HEK293T (cell line): ENCODE measurements around the gene LEUTX.

ENCODE experiments used
- CTCF ChIA-PET: fragments of 350-600 bp; formaldehyde crosslinking; extraction: SDS; loops from one replicate; lab custom pipeline; 2021; ENCODE audit warnings: antibody characterized with exemption, inconsistent platforms; lab: Yijun Ruan, JAX
- POLR2A ChIA-PET: fragments of 350-600 bp; formaldehyde crosslinking; extraction: SDS; loops from one replicate; lab custom pipeline; 2020; ENCODE audit warnings: antibody characterized with exemption, inconsistent platforms; lab: Yijun Ruan, JAX
- DNase-seq: peaks from one replicate; pipeline ENCODE4 v3.0.0; 2012; ENCODE audit warnings: mixed read lengths; ENCODE audit errors: extremely low spot score
- ARNT ChIP-seq: fragments of 450-650 bp; IDR thresholded peaks from 2 replicates; pipeline ENCODE4 v1.6.1; 2017; ENCODE audit warnings: mild to moderate bottlenecking
- BHLHE40 ChIP-seq: fragments of 450-650 bp; IDR thresholded peaks from 2 replicates; pipeline ENCODE4 v1.6.1; 2016; ENCODE audit warnings: mild to moderate bottlenecking, moderate library complexity, borderline replicate concordance
- CTBP1 ChIP-seq: fragments of 450-650 bp; IDR thresholded peaks from 2 replicates; pipeline ENCODE4 v1.6.1; 2016; ENCODE audit warnings: borderline replicate concordance
- ELF4 ChIP-seq: fragments of 450-650 bp; IDR thresholded peaks from 2 replicates; pipeline ENCODE4 v1.6.1; 2017; ENCODE audit warnings: antibody characterized with exemption
- FOXA1 ChIP-seq: fragments of 450-650 bp; IDR thresholded peaks from 2 replicates; pipeline ENCODE4 v1.6.1; 2016; ENCODE audit warnings: mild to moderate bottlenecking
- FOXK2 ChIP-seq: fragments of 450-650 bp; IDR thresholded peaks from 2 replicates; pipeline ENCODE4 v1.6.1; 2016; ENCODE audit warnings: mild to moderate bottlenecking
- FOXM1 ChIP-seq: fragments of 450-650 bp; IDR thresholded peaks from 2 replicates; pipeline ENCODE4 v1.6.1; 2017; ENCODE audit warnings: mild to moderate bottlenecking, borderline replicate concordance
- HDGF ChIP-seq: fragments of 450-650 bp; IDR thresholded peaks from 2 replicates; pipeline ENCODE4 v1.6.1; 2017; ENCODE audit warnings: antibody characterized with exemption, borderline replicate concordance
- L3MBTL2 ChIP-seq: fragments of 450-650 bp; conservative IDR thresholded peaks from 2 replicates; pipeline ENCODE4 v1.6.1; 2016; ENCODE audit warnings: mild to moderate bottlenecking
- LEF1 ChIP-seq: fragments of 450-650 bp; IDR thresholded peaks from 2 replicates; pipeline ENCODE4 v1.6.1; 2017; ENCODE audit warnings: mild to moderate bottlenecking, borderline replicate concordance
- NFRKB ChIP-seq: fragments of 450-650 bp; IDR thresholded peaks from 2 replicates; pipeline ENCODE4 v1.6.1; 2016; ENCODE audit warnings: mild to moderate bottlenecking, moderate library complexity
- PKNOX1 ChIP-seq: fragments of 450-650 bp; IDR thresholded peaks from 2 replicates; pipeline ENCODE4 v1.6.1; 2016
- SP1 ChIP-seq: fragments of 450-650 bp; IDR thresholded peaks from 2 replicates; pipeline ENCODE4 v1.6.1; 2017
- SUZ12 ChIP-seq: fragments of 450-650 bp; IDR thresholded peaks from 2 replicates; pipeline ENCODE4 v1.6.1; 2016; ENCODE audit warnings: mild to moderate bottlenecking
- TARDBP ChIP-seq: fragments of 450-650 bp; IDR thresholded peaks from 2 replicates; pipeline ENCODE4 v1.6.1; 2016
- ZNF384 ChIP-seq: fragments of 450-650 bp; IDR thresholded peaks from 2 replicates; pipeline ENCODE4 v1.6.1; 2016

Gene LEUTX

GRCh38 chr19:39830406-39830805 lies 51.8 kb downstream of the LEUTX start:
- POLR2A ChIA-PET, result no interaction called here
- no peak for DNase-seq
- CTCF ChIA-PET, result no interaction called here
- TF ChIP-seq BHLHE40, result no peak
- TF ChIP-seq NFRKB, result no peak
- no peak for TF ChIP-seq ELF4
- no peak for TF ChIP-seq ARNT
- no peak for TF ChIP-seq ZNF384
- TF ChIP-seq CTBP1, result no peak
- no peak for TF ChIP-seq FOXM1
- no peak for TF ChIP-seq L3MBTL2
- no peak for TF ChIP-seq PKNOX1
- no peak for TF ChIP-seq SP1
- TF ChIP-seq FOXA1, result no peak
- TF ChIP-seq LEF1, result no peak
- TF ChIP-seq FOXK2, result no peak
- TF ChIP-seq HDGF, result no peak
- TF ChIP-seq TARDBP, result no peak
- TF ChIP-seq SUZ12, result no peak

GRCh38 chr19:39830847-39831246 lies 52.2 kb downstream of the LEUTX start:
- CTCF ChIA-PET, result no interaction called here
- TF ChIP-seq NFRKB, result no peak
- no peak for TF ChIP-seq BHLHE40
- TF ChIP-seq TARDBP, result no peak
- TF ChIP-seq ELF4, result no peak
- TF ChIP-seq LEF1, result no peak
- TF ChIP-seq ZNF384, result no peak
- TF ChIP-seq HDGF, result no peak
- TF ChIP-seq ARNT, result no peak
- no peak for TF ChIP-seq PKNOX1
- no peak for TF ChIP-seq FOXA1
- no peak for TF ChIP-seq FOXM1
- TF ChIP-seq SUZ12, result no peak
- no peak for TF ChIP-seq SP1
- TF ChIP-seq FOXK2, result no peak
- no peak for TF ChIP-seq L3MBTL2
- no peak for TF ChIP-seq CTBP1
- DNase-seq, result no peak
- POLR2A ChIA-PET, result no interaction called here

GRCh38 chr19:39831679-39832078 lies 53.0 kb downstream of the LEUTX start:
- DNase-seq, result no peak
- POLR2A ChIA-PET, result no interaction called here
- TF ChIP-seq ELF4 (no peak), BHLHE40 (no peak), FOXA1 (no peak)
- CTCF ChIA-PET, result no interaction called here

GRCh38 chr19:39832341-39833083 lies 53.9 kb downstream of the LEUTX start:
- DNase-seq, result no peak
- POLR2A ChIA-PET, result interaction anchor here (2.1 kb wide), 1 partner anchor 13 kb away, joined by 27 read pairs; the partner anchor contains the start of gene FBL
- TF ChIP-seq ELF4 (no peak), TARDBP (no peak), ARNT (no peak), CTBP1 (no peak), BHLHE40 (no peak), SP1 (no peak), PKNOX1 (no peak), LEF1 (no peak), FOXA1 (no peak), L3MBTL2 (no peak), HDGF (no peak), FOXK2 (no peak), ZNF384 (no peak), FOXM1 (no peak)
- CTCF ChIA-PET, result interaction anchor here (2.1 kb wide), 2 partner anchors 11 to 40 kb away, joined by 6 to 22 read pairs; no protein-coding TSS in a partner anchor

GRCh38 chr19:39833160-39833463 lies 54.5 kb downstream of the LEUTX start:
- ChIA-PET CTCF (interaction anchor here (2.1 kb wide), 2 partner anchors 11 to 40 kb away, joined by 6 to 22 read pairs; no protein-coding TSS in a partner anchor), POLR2A (interaction anchor here (0.6 to 2.1 kb wide), 5 partner anchors 11 to 397 kb away, joined by 3 to 27 read pairs (median 5); partner anchors contain the start of genes FBL, PSMC4 and RPS16)
- TF ChIP-seq NFRKB (no peak), FOXM1 (no peak), FOXK2 (no peak), ELF4 (no peak), ZNF384 (no peak), FOXA1 (no peak), ARNT (no peak), SUZ12 (no peak), TARDBP (no peak), BHLHE40 (no peak), SP1 (no peak), L3MBTL2 (no peak), LEF1 (no peak), CTBP1 (no peak), PKNOX1 (no peak), HDGF (no peak)

More at GRCh38 chr19:39833160-39833463, 54.5 kb downstream of the LEUTX start:
- no peak for DNase-seq
